Measurements from ENCODE around the gene LMO4.

Gene LMO4

GRCh38 chr1:87356591-87356990 lies 27.9 kb downstream of the LMO4 start:
- Histone ChIP-seq H3K9ac (ENCODE audit: low read length in 5 of 5) (no peak overlapping the region), H3K27ac (ENCODE audit: low read depth, low read length) (no peak overlapping the region), H3K4me3 (ENCODE audit: low read depth in 1 of 5, low read length in 5 of 5) (no peak overlapping the region), H3K4me1 (ENCODE audit: control insufficient read depth in 5 of 5, insufficient read depth in 5 of 5, low read length in 5 of 5) (no peaks in the 10 kb centered on the region), H3K9me3 (ENCODE audit: control insufficient read depth in 5 of 5, low read length in 5 of 5) (no peaks in the 10 kb centered on the region), H3K36me3 (ENCODE audit: control insufficient read depth in 5 of 5, insufficient read depth in 5 of 5, low read length in 5 of 5) (no peaks in the 10 kb centered on the region), H3K27me3 (ENCODE audit: control insufficient read depth in 5 of 5, insufficient read depth in 4 of 5, low read length in 5 of 5) (no peaks in the 10 kb centered on the region)

- no peak overlapping the region for H3K9ac ChIP-seq (ENCODE audit: low read length in 5 of 5)
- no peaks in the 10 kb centered on the region for H3K4me1 ChIP-seq (ENCODE audit: control insufficient read depth in 5 of 5, insufficient read depth in 5 of 5, low read length in 5 of 5)
- H3K4me3 ChIP-seq (ENCODE audit: low read depth in 1 of 5, low read length in 5 of 5), result no peak overlapping the region
- no peak overlapping the region for H3K27ac ChIP-seq (ENCODE audit: low read depth, low read length)
- no peaks in the 10 kb centered on the region for H3K9me3 ChIP-seq (ENCODE audit: control insufficient read depth in 5 of 5, low read length in 5 of 5)
- no peaks in the 10 kb centered on the region for H3K27me3 ChIP-seq (ENCODE audit: control insufficient read depth in 5 of 5, insufficient read depth in 4 of 5, low read length in 5 of 5)
- H3K36me3 ChIP-seq (ENCODE audit: control insufficient read depth in 5 of 5, insufficient read depth in 5 of 5, low read length in 5 of 5), result no peaks in the 10 kb centered on the region
These were observed 29.5 kb downstream of the LMO4 start for GRCh38 chr1:87358219-87358618.

GRCh38 chr1:87359586-87359985 lies 30.9 kb downstream of the LMO4 start:
- no peak overlapping the region for H3K4me3 ChIP-seq (ENCODE audit: low read depth in 1 of 5, low read length in 5 of 5)
- no peaks in the 10 kb centered on the region for H3K36me3 ChIP-seq (ENCODE audit: control insufficient read depth in 5 of 5, insufficient read depth in 5 of 5, low read length in 5 of 5)
- H3K9ac ChIP-seq (ENCODE audit: low read length in 5 of 5), result no peak overlapping the region
- H3K9me3 ChIP-seq (ENCODE audit: control insufficient read depth in 5 of 5, low read length in 5 of 5), result no peaks in the 10 kb centered on the region
- no peak overlapping the region for H3K27ac ChIP-seq (ENCODE audit: low read depth, low read length)
- no peaks in the 10 kb centered on the region for H3K27me3 ChIP-seq (ENCODE audit: control insufficient read depth in 5 of 5, insufficient read depth in 4 of 5, low read length in 5 of 5)
- no peaks in the 10 kb centered on the region for H3K4me1 ChIP-seq (ENCODE audit: control insufficient read depth in 5 of 5, insufficient read depth in 5 of 5, low read length in 5 of 5)

- H3K36me3 ChIP-seq (ENCODE audit: control insufficient read depth in 5 of 5, insufficient read depth in 5 of 5, low read length in 5 of 5), result no peaks in the 10 kb centered on the region
- no peaks in the 10 kb centered on the region for H3K9me3 ChIP-seq (ENCODE audit: control insufficient read depth in 5 of 5, low read length in 5 of 5)
- no peaks in the 10 kb centered on the region for H3K27me3 ChIP-seq (ENCODE audit: control insufficient read depth in 5 of 5, insufficient read depth in 4 of 5, low read length in 5 of 5)
- H3K4me1 ChIP-seq (ENCODE audit: control insufficient read depth in 5 of 5, insufficient read depth in 5 of 5, low read length in 5 of 5), result no peaks in the 10 kb centered on the region
- no peak overlapping the region for H3K9ac ChIP-seq (ENCODE audit: low read length in 5 of 5)
- no peak overlapping the region for H3K27ac ChIP-seq (ENCODE audit: low read depth, low read length)
- no peak overlapping the region for H3K4me3 ChIP-seq (ENCODE audit: low read depth in 1 of 5, low read length in 5 of 5)
These were observed 33.6 kb downstream of the LMO4 start for GRCh38 chr1:87362063-87362833.

GRCh38 chr1:87362834-87363426 lies 34.2 kb downstream of the LMO4 start:
- H3K27me3 ChIP-seq (ENCODE audit: control insufficient read depth in 5 of 5, insufficient read depth in 4 of 5, low read length in 5 of 5), result no peaks in the 10 kb centered on the region
- H3K4me1 ChIP-seq (ENCODE audit: control insufficient read depth in 5 of 5, insufficient read depth in 5 of 5, low read length in 5 of 5), result no peaks in the 10 kb centered on the region
- H3K9me3 ChIP-seq (ENCODE audit: control insufficient read depth in 5 of 5, low read length in 5 of 5), result no peaks in the 10 kb centered on the region
- H3K36me3 ChIP-seq (ENCODE audit: control insufficient read depth in 5 of 5, insufficient read depth in 5 of 5, low read length in 5 of 5), result no peaks in the 10 kb centered on the region
- no peak overlapping the region for H3K4me3 ChIP-seq (ENCODE audit: low read depth in 1 of 5, low read length in 5 of 5)
- H3K27ac ChIP-seq (ENCODE audit: low read depth, low read length), result no peak overlapping the region
- no peak overlapping the region for H3K9ac ChIP-seq (ENCODE audit: low read length in 5 of 5)

GRCh38 chr1:87367549-87367948 lies 38.9 kb downstream of the LMO4 start:
- Histone ChIP-seq H3K9me3 (ENCODE audit: control insufficient read depth in 5 of 5, low read length in 5 of 5) (no peaks in the 10 kb centered on the region), H3K4me3 (ENCODE audit: low read depth in 1 of 5, low read length in 5 of 5) (no peak overlapping the region), H3K4me1 (ENCODE audit: control insufficient read depth in 5 of 5, insufficient read depth in 5 of 5, low read length in 5 of 5) (peaks cover 0 to 9% (median 0%) of the 10 kb centered on the region in 5 donors), H3K36me3 (ENCODE audit: control insufficient read depth in 5 of 5, insufficient read depth in 5 of 5, low read length in 5 of 5) (peaks cover 0 to 3% (median 0%) of the 10 kb centered on the region in 5 donors), H3K9ac (ENCODE audit: low read length in 5 of 5) (no peak overlapping the region), H3K27me3 (ENCODE audit: control insufficient read depth in 5 of 5, insufficient read depth in 4 of 5, low read length in 5 of 5) (no peaks in the 10 kb centered on the region), H3K27ac (ENCODE audit: low read depth, low read length) (no peak overlapping the region)

- Histone ChIP-seq H3K27me3 (ENCODE audit: control insufficient read depth in 5 of 5, insufficient read depth in 4 of 5, low read length in 5 of 5) (no peaks in the 10 kb centered on the region), H3K27ac (ENCODE audit: low read depth, low read length) (no peak overlapping the region), H3K9me3 (ENCODE audit: control insufficient read depth in 5 of 5, low read length in 5 of 5) (no peaks in the 10 kb centered on the region), H3K4me1 (ENCODE audit: control insufficient read depth in 5 of 5, insufficient read depth in 5 of 5, low read length in 5 of 5) (peaks cover 0 to 9% (median 0%) of the 10 kb centered on the region in 5 donors), H3K9ac (ENCODE audit: low read length in 5 of 5) (no peak overlapping the region), H3K36me3 (ENCODE audit: control insufficient read depth in 5 of 5, insufficient read depth in 5 of 5, low read length in 5 of 5) (peaks cover 0 to 3% (median 0%) of the 10 kb centered on the region in 5 donors), H3K4me3 (ENCODE audit: low read depth in 1 of 5, low read length in 5 of 5) (no peak overlapping the region)
These were observed 40.2 kb downstream of the LMO4 start for GRCh38 chr1:87368907-87369306.

GRCh38 chr1:87369736-87370478 lies 41.2 kb downstream of the LMO4 start:
- H3K27ac ChIP-seq (ENCODE audit: low read depth, low read length), result no peak overlapping the region
- peaks cover 0 to 4% (median 0%) of the 10 kb centered on the region in 5 donors for H3K9me3 ChIP-seq (ENCODE audit: control insufficient read depth in 5 of 5, low read length in 5 of 5)
- peaks cover 0 to 9% (median 0%) of the 10 kb centered on the region in 5 donors for H3K4me1 ChIP-seq (ENCODE audit: control insufficient read depth in 5 of 5, insufficient read depth in 5 of 5, low read length in 5 of 5)
- no peak overlapping the region for H3K4me3 ChIP-seq (ENCODE audit: low read depth in 1 of 5, low read length in 5 of 5)
- H3K9ac ChIP-seq (ENCODE audit: low read length in 5 of 5), result no peak overlapping the region
- no peaks in the 10 kb centered on the region for H3K27me3 ChIP-seq (ENCODE audit: control insufficient read depth in 5 of 5, insufficient read depth in 4 of 5, low read length in 5 of 5)
- H3K36me3 ChIP-seq (ENCODE audit: control insufficient read depth in 5 of 5, insufficient read depth in 5 of 5, low read length in 5 of 5), result peaks cover 0 to 3% (median 0%) of the 10 kb centered on the region in 5 donors

- peaks cover 0 to 4% (median 0%) of the 10 kb centered on the region in 5 donors for H3K9me3 ChIP-seq (ENCODE audit: control insufficient read depth in 5 of 5, low read length in 5 of 5)
- no peak overlapping the region for H3K4me3 ChIP-seq (ENCODE audit: low read depth in 1 of 5, low read length in 5 of 5)
- peaks cover 0 to 9% (median 0%) of the 10 kb centered on the region in 5 donors for H3K4me1 ChIP-seq (ENCODE audit: control insufficient read depth in 5 of 5, insufficient read depth in 5 of 5, low read length in 5 of 5)
- no peak overlapping the region for H3K27ac ChIP-seq (ENCODE audit: low read depth, low read length)
- H3K27me3 ChIP-seq (ENCODE audit: control insufficient read depth in 5 of 5, insufficient read depth in 4 of 5, low read length in 5 of 5), result no peaks in the 10 kb centered on the region
- H3K36me3 ChIP-seq (ENCODE audit: control insufficient read depth in 5 of 5, insufficient read depth in 5 of 5, low read length in 5 of 5), result peaks cover 0 to 3% (median 0%) of the 10 kb centered on the region in 5 donors
- no peak overlapping the region for H3K9ac ChIP-seq (ENCODE audit: low read length in 5 of 5)
These were observed 41.9 kb downstream of the LMO4 start for GRCh38 chr1:87370544-87370943.

- H3K9me3 ChIP-seq (ENCODE audit: control insufficient read depth in 5 of 5, low read length in 5 of 5), result peaks cover 0 to 17% (median 3%) of the 10 kb centered on the region in 5 donors
- no peak overlapping the region for H3K27ac ChIP-seq (ENCODE audit: low read depth, low read length)
- no peaks in the 10 kb centered on the region for H3K4me1 ChIP-seq (ENCODE audit: control insufficient read depth in 5 of 5, insufficient read depth in 5 of 5, low read length in 5 of 5)
- H3K27me3 ChIP-seq (ENCODE audit: control insufficient read depth in 5 of 5, insufficient read depth in 4 of 5, low read length in 5 of 5), result no peaks in the 10 kb centered on the region
- no peak overlapping the region for H3K9ac ChIP-seq (ENCODE audit: low read length in 5 of 5)
- H3K36me3 ChIP-seq (ENCODE audit: control insufficient read depth in 5 of 5, insufficient read depth in 5 of 5, low read length in 5 of 5), result peaks cover 0 to 4% (median 0%) of the 10 kb centered on the region in 5 donors
- no peak overlapping the region for H3K4me3 ChIP-seq (ENCODE audit: low read depth in 1 of 5, low read length in 5 of 5)
These were observed 50.6 kb downstream of the LMO4 start for GRCh38 chr1:87379306-87379705.
